Ovary (tissue), 3 donors: ENCODE data around the gene COLGALT1.

Source experiments
- EP300 ChIP-seq: sonication (generic); formaldehyde crosslinking; IDR thresholded peaks from one replicate; pipeline ENCODE4 v1.6.1; 2017; ENCODE audit warnings: antibody characterized with exemption
- POLR2A ChIP-seq: fragments of 450-650 bp; IDR thresholded peaks from one replicate; pipeline ENCODE4 v1.6.1; 2017; ENCODE audit warnings: antibody characterized with exemption, mild to moderate bottlenecking, moderate library complexity
- TF ChIP-seq, protein P1 (sequence below), 3 donors: fragments of 450-650 bp in 2 of 3; fragments of 200-600 bp in 1 of 3; IDR thresholded peaks; one replicate each; pipeline versions ENCODE4 v1.5.1 to v1.8.0; 2016 to 2022; ENCODE audit warnings: antibody characterized with exemption in 3 of 3, mild to moderate bottlenecking in 1 of 3
- donor health status: DM: no; HTN: no; CAD: no.

DNA sequence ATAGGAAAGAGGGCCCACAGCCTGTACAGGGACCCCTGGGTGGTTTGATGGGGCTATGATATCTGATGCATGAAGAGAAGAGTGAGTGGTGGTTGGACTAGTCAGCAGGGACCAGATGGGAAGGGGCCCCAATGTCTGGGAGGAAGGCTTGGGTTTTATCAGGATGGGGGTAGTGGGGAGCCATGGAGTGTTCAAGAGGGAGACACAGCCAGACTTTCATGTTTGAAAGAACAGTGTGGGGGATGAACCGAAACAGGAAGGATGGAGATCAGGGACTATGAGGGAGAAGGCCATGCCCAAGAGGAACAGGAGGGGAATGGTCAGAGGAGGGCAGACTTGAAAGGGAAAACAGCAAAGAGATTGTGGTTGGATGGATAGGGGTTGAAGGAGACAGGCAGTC, 69.6 kb downstream of the COLGALT1 start:
- TF ChIP-seq, protein P1, sequence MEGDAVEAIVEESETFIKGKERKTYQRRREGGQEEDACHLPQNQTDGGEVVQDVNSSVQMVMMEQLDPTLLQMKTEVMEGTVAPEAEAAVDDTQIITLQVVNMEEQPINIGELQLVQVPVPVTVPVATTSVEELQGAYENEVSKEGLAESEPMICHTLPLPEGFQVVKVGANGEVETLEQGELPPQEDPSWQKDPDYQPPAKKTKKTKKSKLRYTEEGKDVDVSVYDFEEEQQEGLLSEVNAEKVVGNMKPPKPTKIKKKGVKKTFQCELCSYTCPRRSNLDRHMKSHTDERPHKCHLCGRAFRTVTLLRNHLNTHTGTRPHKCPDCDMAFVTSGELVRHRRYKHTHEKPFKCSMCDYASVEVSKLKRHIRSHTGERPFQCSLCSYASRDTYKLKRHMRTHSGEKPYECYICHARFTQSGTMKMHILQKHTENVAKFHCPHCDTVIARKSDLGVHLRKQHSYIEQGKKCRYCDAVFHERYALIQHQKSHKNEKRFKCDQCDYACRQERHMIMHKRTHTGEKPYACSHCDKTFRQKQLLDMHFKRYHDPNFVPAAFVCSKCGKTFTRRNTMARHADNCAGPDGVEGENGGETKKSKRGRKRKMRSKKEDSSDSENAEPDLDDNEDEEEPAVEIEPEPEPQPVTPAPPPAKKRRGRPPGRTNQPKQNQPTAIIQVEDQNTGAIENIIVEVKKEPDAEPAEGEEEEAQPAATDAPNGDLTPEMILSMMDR (IDR thresholded peaks at IDR 0.05): no peak
- TF ChIP-seq POLR2A (no peak), EP300 (no peak)
